ENCODE measurements around the gene OSBP2.

DNA sequence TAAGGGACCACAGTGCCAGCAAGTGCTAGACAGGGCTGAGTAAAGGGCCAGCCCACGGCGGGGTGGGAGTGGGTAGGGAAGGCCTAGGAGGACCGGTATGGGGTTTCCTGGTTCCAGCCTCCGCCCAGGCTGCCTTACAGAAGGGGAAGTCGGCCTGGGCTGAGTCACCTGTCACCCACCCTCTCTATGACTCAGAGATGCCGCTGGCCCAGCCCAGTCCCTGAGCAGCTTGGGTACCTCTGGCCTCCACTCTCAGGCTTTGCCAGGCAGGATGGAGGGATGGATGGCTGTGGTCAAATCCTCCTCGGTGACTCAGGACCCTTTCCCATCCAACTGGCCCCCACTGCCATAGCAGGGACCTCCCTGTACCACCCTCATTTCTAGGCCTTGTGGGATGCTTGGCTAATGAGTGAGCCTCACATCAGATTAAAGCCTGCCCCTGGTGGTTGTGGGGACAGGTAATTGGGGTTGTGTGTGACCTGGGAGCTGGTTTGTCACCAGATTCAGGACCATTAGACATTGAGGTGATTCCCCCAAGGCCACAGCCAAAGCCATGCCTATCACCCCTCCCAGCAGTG lies 45.2 kb upstream of the OSBP2 start:
- TF ChIP-seq, protein P1, sequence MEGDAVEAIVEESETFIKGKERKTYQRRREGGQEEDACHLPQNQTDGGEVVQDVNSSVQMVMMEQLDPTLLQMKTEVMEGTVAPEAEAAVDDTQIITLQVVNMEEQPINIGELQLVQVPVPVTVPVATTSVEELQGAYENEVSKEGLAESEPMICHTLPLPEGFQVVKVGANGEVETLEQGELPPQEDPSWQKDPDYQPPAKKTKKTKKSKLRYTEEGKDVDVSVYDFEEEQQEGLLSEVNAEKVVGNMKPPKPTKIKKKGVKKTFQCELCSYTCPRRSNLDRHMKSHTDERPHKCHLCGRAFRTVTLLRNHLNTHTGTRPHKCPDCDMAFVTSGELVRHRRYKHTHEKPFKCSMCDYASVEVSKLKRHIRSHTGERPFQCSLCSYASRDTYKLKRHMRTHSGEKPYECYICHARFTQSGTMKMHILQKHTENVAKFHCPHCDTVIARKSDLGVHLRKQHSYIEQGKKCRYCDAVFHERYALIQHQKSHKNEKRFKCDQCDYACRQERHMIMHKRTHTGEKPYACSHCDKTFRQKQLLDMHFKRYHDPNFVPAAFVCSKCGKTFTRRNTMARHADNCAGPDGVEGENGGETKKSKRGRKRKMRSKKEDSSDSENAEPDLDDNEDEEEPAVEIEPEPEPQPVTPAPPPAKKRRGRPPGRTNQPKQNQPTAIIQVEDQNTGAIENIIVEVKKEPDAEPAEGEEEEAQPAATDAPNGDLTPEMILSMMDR (IDR thresholded peaks at IDR 0.05) = no peak
- TF ChIP-seq EZH2phosphoT487 (IDR thresholded peaks at IDR 0.05) = no peak

Measured in neural progenitor cell (in vitro differentiated cells).